Gastrocnemius medialis (tissue), 4 donors: ENCODE results near the gene ANKS4B.

Source experiments
- POLR2A ChIP-seq, 2 donors: fragments of 450-650 bp; IDR thresholded peaks; one replicate each; pipeline ENCODE4 v1.6.1; 2017; ENCODE audit warnings: antibody characterized with exemption in 2 of 2, mild to moderate bottlenecking in 2 of 2, moderate library complexity in 2 of 2
- TF ChIP-seq, protein P1 (sequence below), 5 experiments: fragments of 450-650 bp in 3 of 5; fragments of 200-600 bp in 2 of 5; sonication (generic) in 2 of 5; IDR thresholded peaks in 4 of 5; conservative IDR thresholded peaks in 1 of 5; 1 replicate in 4 of 5; 2 replicates in 1 of 5; pipeline ENCODE4 v1.5.1; 2016 to 2019; ENCODE audit warnings: antibody characterized with exemption in 5 of 5, mild to moderate bottlenecking in 3 of 5, moderate library complexity in 3 of 5

GRCh38 chr16:21283521-21284289, 50.2 kb downstream of the ANKS4B start:
- TF ChIP-seq, protein P1, sequence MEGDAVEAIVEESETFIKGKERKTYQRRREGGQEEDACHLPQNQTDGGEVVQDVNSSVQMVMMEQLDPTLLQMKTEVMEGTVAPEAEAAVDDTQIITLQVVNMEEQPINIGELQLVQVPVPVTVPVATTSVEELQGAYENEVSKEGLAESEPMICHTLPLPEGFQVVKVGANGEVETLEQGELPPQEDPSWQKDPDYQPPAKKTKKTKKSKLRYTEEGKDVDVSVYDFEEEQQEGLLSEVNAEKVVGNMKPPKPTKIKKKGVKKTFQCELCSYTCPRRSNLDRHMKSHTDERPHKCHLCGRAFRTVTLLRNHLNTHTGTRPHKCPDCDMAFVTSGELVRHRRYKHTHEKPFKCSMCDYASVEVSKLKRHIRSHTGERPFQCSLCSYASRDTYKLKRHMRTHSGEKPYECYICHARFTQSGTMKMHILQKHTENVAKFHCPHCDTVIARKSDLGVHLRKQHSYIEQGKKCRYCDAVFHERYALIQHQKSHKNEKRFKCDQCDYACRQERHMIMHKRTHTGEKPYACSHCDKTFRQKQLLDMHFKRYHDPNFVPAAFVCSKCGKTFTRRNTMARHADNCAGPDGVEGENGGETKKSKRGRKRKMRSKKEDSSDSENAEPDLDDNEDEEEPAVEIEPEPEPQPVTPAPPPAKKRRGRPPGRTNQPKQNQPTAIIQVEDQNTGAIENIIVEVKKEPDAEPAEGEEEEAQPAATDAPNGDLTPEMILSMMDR (IDR thresholded peaks at IDR 0.05 in 4 of 5, conservative IDR thresholded peaks at IDR 0.05 in 1 of 5), result peak in 2 of 5 experiments; percentile 28 to 46
- TF ChIP-seq POLR2A (IDR thresholded peaks at IDR 0.05), result no peak
